Sciatic nerve (tissue), 2 donors: ENCODE data around the gene SMIM43. TPM values are rescaled to one million over a fixed set of nuclear protein-coding genes. Genes with fewer than 3 reads are reported as not detected.
A peak's percentile ranks its signal among the peaks of the same experiment; 100 is the strongest.
"Not testable (repeated sequence)": the region's sequence is repeated elsewhere in the genome, so short reads cannot be mapped to it uniquely, and the experiment has no call there.

Source experiments
- ATAC-seq: fragments of 200-7000 bp; cut with Tn5 transposase; one replicate; pipeline ENCODE4 v1.9.1; 2020; ENCODE audit warnings: mild to moderate bottlenecking, moderate library complexity
- DNase-seq: peaks from one replicate; pipeline ENCODE4 v3.0.0-alpha.2; 2020; ENCODE audit warnings: low spot score
- intact Hi-C: fragments of 100-400 bp; cut with DNase I; formaldehyde crosslinking; loops from one replicate; pipeline ENCODE4 v1.14.2; 2022
- total RNA-seq: library from RNA; stranded (reverse); fragmentation: NEBNext Ultra II Directional; extraction: Animal tissue kit (Norgen Biotek cat#: 25700); gene quantifications from one replicate; pipeline ENCODE4 v1.2.1, GENCODE V29; 2021
- donor health status: DM: no; HTN: no; CAD: no.
- donor health status: DM: no; HTN: no; CAD: no.

The SMIM43 gene
- total RNA-seq, 1 donor from 2014 or later = 3.7 TPM

DNA sequence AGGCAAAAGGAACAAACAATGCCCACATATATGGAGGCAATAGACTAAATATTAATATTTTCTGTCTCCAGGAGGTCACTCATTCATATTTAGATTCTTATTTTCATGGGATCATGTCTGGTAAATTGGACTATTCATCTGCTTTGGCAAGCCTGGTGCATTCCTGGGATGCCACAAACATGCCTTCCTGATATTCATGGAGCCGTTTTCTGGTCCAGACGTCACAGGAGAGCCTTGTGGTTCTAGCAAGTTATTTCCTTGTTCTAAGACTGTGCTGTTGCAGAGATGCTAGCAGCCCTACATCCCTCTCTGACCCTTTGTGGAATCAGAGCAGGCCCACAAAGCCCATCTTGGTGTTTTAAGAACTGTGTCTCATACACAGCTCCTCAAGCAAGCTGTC, 20.0 kb upstream of the SMIM43 start:
- ATAC-seq (peak; percentile 84), DNase-seq (no peak)
- intact Hi-C loops = no loop called here

DNA sequence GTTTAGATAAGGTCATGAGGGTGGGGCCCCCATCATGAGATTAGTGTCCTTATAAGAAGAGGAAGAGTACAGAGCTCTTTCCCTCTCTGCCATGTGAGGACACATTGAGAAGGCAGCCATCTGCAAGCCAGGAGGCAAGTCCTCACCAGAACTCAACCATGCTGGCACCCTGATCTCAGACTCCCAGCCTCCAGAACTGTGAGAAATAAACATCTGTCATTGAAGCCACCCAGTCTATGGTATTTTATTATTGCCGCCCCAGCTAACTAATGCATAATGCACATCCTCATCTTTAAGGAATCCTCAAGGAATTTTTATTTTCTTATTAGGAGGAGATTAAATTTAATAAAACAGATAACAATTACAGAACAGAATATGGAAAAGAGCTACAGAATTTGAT, 19.4 kb upstream of the SMIM43 start:
- DNase-seq (no peak), ATAC-seq (no peak)
- intact Hi-C loops = no loop called here

DNA sequence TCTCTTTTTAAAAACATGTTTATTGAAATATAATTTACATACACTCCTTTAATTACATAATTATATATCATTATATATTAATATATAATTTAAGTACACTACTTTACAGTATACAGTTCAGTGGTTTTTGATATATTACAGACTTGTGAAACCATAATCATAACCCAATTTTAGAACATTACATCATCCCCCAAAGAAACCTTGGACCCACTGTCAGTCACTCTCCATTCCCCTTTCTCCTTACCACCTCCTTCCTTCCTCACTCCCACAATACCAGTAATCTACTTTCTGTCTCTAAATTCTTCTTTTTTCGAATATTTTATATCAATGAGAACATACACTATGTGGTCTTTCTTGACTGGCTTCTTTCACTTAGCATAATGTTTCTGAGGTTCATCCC, 18.2 kb upstream of the SMIM43 start:
- DNase-seq (no peak), ATAC-seq (no peak)
- intact Hi-C loops = no loop called here

- no peak for DNase-seq
- ATAC-seq = no peak
- intact Hi-C loops = no loop called here
Observed at GRCh38 chr4:121778991-121779628, 14.1 kb upstream of the SMIM43 start.

- intact Hi-C loops = no loop called here
- DNase-seq = no peak
- ATAC-seq = no peak
Observed at GRCh38 chr4:121777625-121778024, 12.7 kb upstream of the SMIM43 start.

DNA sequence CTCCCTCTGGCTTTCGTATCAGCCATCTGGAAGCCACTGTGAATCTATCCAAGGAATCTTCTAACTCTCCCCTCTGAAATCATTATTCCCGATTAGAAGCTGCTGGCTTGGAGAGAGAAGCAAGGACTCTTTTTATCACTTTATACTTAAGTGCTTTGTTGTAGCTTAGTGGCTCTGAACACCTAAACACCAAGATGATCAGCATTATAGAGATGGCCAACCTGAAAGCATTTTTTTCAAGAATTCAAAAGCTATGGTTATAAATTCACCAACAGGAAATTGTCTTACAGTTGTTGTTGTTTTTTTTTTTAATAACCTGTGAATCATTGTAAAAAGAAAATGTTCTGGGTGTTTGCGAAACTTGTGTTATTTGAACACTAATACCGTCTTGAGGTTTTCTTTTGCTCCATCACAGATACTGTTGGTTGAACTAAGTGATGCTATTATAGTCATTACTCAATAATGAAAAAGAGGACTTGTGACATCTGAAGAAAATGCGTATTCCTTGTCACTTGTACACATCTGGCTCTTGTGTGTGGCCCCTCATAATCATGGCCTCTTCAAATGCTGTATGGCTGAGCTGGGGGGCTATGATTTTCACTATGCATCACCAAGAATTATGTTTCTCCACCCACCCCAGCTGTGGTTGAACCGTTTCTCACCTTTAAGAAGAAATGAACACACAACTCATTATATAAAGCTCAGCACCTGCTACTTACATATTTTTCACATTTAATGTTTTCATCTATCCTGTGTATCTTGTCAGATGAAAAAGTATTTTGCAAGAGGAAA, 11.8 kb upstream of the SMIM43 start:
- no peak for ATAC-seq
- no peak for DNase-seq
- intact Hi-C loops = no loop called here

DNA sequence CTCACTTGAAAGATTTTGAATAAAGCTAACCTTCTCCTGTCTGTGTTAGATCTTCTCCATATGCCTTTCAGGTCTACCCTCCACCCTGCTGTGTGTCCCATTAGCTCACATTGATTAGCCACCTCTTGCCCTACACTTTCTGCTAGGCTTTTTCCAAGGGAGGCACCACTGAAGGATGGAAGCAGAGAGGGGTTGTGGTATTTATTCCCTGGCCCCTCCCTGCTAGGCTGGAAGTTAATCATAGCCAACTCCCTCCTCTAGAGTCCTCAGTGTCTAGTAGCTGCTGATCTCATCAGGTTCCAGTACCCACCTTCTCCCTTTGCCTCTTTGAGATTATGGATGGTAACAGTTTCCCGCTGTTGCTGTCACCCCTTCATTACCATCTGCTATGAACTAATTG, 8.9 kb upstream of the SMIM43 start:
- no peak for DNase-seq
- intact Hi-C loops = no loop called here
- no peak for ATAC-seq

DNA sequence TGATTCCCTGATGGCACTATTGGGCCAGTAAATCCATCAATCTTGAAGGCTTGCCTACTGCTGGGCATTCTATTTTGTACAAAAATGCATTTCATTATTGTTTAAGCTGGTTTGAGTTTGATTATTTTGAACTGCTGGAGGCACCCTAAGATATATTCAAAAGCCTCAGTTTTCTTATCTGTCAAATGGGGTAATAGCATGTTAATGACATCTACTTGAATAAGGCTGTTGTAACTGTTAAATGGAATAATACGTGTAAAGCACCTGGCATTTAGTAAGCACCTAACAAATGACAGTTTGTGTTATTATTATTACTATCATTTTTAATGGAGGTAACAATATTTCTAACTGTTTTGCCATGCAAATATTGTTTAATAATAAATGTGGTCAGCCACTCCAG, 6.9 kb upstream of the SMIM43 start:
- ATAC-seq (no peak), DNase-seq (no peak)
- intact Hi-C loops = no loop called here

GRCh38 chr4:121769341-121769740, 4.4 kb upstream of the SMIM43 start:
- intact Hi-C loops = no loop called here
- no peak for ATAC-seq
- DNase-seq = no peak

DNA sequence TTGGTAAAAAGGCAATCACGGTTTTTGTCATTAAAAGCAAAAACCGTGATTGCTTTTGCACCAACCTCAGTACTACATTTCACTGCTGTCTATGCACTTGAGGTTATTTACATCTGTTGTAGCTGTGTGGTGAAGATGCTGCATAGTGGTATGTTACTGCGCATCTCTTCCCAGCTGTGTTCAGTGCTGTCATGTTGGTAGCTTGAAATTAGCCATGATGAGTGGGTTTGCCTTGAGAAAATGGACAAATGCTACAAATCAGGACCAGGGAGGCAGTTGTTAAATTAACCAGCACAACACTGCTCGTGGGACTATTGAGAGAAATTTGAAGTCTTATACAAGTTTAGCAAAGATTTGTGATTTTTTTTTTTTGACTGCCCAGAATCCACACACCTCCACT, 2.2 kb upstream of the SMIM43 start:
- no peak for DNase-seq
- intact Hi-C loops = no loop called here
- no peak for ATAC-seq

GRCh38 chr4:121765971-121766538, 1.1 kb upstream of the SMIM43 start:
- DNase-seq (no peak), ATAC-seq (no peak)
- intact Hi-C loops = no loop called here

GRCh38 chr4:121765368-121765705, 373 bp upstream of the SMIM43 start:
- intact Hi-C loops = no loop called here
- no peak for DNase-seq
- no peak for ATAC-seq

DNA sequence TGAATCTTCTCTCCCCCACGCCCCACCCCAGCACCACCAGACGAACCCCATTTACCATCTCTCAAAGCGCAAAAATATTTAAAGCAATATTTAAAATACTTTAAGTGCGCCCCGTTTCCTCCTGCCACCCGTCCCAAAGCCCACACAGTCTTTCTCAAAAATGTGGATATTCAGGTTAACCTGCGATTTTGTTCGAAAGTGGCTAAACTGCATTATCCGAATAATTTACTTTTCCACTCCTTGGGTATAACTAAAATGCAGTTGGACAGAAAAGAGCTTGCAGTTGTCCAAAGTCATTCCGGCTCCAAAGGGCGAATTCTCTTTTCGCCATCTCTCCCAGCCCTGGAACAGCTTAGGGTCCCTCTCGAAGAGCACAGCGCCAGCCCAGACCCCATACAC, 662 bp downstream of the SMIM43 start:
- intact Hi-C loops = no loop called here

GRCh38 chr4:121760205-121760604, 4.8 kb downstream of the SMIM43 start:
- intact Hi-C loops = no loop called here
- no peak for ATAC-seq
- DNase-seq = no peak

More for the DNA sequence above, 662 bp downstream of the SMIM43 start:
- ATAC-seq (no peak), DNase-seq (no peak)

DNA sequence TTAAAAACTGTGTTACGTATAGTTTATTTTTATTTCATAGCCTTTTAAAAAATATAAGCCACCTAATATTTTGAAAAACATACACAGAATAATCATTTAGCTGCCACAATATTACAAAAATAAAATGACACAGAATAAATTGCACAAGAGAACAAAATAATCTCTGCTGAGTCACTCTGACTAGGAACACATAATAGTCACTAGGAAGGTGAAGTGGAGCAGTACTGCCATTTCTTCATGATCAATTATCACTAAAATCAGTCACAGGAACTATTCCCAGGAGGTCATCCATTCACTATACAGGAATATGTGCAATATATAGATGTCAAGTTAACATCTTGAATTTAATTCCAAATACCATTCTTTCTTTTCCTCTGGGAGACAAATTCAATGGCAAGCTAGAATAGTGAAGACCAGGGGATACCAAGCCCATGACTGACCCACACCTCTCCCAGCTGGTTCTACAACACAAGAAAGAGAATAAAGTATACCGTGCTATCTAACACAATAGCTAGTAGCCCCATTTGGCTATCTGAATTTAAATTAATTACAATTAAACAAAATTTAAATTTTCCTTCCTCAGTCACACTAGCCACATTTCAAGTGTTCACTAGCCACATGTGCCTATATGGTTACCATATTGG, 5.9 kb downstream of the SMIM43 start:
- intact Hi-C loops = no loop called here
- ATAC-seq (no peak), DNase-seq (no peak)

DNA sequence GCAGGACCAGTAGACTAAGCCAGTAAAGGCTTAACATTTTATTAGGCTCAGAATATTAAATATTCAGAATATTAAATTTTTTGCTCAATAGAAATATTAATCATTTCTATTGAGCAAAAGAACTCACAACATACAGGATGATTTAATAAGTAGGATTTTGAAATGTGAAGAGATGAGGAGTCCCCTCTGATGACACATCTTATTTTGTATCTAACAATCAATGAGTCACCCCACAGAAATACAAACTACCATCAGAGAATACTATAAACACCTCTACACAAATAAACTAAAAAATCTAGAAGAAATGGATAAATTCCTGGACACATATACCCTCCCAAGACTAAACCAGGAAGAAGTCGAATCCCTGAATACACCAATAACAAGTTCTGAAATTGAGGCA, 12.8 kb downstream of the SMIM43 start:
- intact Hi-C loops, DNase-seq, ATAC-seq: not testable (repeated sequence)

- ATAC-seq = no peak
- DNase-seq = no peak
- intact Hi-C loops = no loop called here
Observed at GRCh38 chr4:121749225-121749624, 15.7 kb downstream of the SMIM43 start.

GRCh38 chr4:121742794-121743193, 22.2 kb downstream of the SMIM43 start:
- intact Hi-C loops = no loop called here
- ATAC-seq (no peak), DNase-seq (no peak)

- intact Hi-C loops = no loop called here
- DNase-seq (no peak), ATAC-seq (no peak)
Observed at GRCh38 chr4:121741751-121742150, 23.2 kb downstream of the SMIM43 start.

GRCh38 chr4:121740796-121741409, 24.1 kb downstream of the SMIM43 start:
- intact Hi-C loops = no loop called here
- DNase-seq (no peak), ATAC-seq (no peak)
